GM12864 (cell line): ENCODE data around the gene SOAT1.
"Not testable (repeated sequence)": the region's sequence is repeated elsewhere in the genome, so short reads cannot be mapped to it uniquely, and the experiment has no call there.

ENCODE experiments used
- DNase-seq: peaks from one replicate; pipeline ENCODE4 v3.0.0-alpha.2; 2011; ENCODE audit warnings: low read depth
- H3K4me3 ChIP-seq: 2 replicates; pipeline ENCODE4 v1.5.1; 2011; ENCODE audit warnings: mild to moderate bottlenecking, low read depth, low read length, control low read depth
- TF ChIP-seq, protein P1 (sequence below): IDR thresholded peaks from 2 replicates; pipeline ENCODE4 v1.5.1; 2011; ENCODE audit warnings: low read depth, mild to moderate bottlenecking, moderate library complexity, low read length, control low read depth, inconsistent platforms; ENCODE audit errors: missing control alignments

SOAT1 gene

DNA sequence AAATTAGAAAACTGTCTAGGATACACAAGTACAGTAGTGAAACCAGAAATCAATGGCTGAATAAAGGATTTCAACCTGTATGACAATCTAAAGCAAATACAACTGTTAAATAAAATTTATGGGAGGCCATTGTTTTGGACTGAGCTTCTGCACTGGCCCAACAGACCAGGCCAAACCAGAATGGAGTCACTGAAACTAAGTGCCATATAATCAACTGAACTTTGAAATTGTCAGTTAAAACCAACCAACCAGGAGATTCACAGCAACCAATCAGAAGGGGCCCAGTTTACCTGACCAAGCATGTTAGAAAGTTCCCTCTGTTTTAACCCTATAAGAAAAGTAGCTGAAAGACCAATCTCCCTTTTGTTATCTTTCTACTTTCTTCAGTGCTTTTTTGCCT is 30.5 kb upstream of the SOAT1 start:
- no peak overlapping the region for H3K4me3 ChIP-seq
- TF ChIP-seq, protein P1, sequence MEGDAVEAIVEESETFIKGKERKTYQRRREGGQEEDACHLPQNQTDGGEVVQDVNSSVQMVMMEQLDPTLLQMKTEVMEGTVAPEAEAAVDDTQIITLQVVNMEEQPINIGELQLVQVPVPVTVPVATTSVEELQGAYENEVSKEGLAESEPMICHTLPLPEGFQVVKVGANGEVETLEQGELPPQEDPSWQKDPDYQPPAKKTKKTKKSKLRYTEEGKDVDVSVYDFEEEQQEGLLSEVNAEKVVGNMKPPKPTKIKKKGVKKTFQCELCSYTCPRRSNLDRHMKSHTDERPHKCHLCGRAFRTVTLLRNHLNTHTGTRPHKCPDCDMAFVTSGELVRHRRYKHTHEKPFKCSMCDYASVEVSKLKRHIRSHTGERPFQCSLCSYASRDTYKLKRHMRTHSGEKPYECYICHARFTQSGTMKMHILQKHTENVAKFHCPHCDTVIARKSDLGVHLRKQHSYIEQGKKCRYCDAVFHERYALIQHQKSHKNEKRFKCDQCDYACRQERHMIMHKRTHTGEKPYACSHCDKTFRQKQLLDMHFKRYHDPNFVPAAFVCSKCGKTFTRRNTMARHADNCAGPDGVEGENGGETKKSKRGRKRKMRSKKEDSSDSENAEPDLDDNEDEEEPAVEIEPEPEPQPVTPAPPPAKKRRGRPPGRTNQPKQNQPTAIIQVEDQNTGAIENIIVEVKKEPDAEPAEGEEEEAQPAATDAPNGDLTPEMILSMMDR: no peak
- no peak for DNase-seq

DNA sequence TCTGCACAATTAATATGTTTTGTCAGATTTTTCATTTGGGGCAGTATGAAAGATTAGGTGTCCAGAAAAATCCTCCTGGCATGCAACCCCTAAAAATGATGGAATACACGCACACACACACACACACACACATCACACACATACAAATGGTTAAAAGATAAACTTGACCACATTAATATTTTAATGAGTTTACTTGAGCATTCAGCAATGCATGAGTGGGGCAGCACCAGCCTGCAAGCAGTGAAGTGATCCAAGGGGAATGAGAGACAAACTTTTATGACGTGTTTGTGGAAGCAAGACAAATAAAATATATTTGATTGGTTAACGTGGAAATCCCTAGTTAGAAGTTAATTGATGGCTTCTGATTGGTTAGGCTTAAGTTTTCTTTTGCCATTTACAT is 29.1 kb upstream of the SOAT1 start:
- TF ChIP-seq, protein P1: no peak
- no peak for DNase-seq
- no peak overlapping the region for H3K4me3 ChIP-seq

DNA sequence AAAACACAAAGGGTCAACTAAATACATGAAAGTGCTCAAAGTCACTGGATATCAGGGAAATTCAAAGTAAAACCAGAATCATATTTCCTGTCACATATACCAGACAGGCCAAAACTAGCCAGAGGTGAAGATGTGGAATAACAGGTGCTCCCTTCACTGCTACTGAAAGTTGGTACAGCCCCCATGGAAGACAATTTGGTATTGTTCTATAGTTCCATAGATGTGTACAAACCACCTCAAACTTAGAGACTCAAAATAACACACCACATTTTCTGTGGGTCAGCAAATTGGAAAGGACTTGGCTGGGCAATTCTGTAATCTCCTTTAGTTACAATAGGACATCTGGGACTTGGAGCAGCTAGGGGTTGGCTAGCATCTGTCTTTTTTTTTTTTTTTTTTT is 24.5 kb upstream of the SOAT1 start:
- TF ChIP-seq, protein P1: no peak
- DNase-seq: no peak
- no peak overlapping the region for H3K4me3 ChIP-seq

DNA sequence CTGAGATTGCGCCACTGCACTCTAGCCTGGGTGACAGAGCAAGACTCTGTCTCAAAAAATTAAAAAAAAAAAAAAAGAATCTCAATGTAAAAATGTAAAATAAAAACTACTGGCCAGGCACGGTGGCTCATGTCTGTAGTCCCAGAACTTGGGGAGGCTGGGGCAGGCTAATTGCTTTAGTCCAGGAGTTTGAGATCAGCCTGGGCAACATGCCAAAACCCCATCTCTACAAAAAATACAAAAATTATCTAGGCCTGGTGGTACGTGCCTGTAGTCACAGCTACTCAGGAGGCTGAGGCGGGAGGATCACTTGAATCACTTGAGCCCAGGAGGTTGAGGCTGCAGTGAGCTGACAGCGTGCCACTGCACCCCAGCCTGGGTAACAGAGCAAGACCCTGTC is 19.2 kb upstream of the SOAT1 start:
- H3K4me3 ChIP-seq, DNase-seq: not testable (repeated sequence)

DNA sequence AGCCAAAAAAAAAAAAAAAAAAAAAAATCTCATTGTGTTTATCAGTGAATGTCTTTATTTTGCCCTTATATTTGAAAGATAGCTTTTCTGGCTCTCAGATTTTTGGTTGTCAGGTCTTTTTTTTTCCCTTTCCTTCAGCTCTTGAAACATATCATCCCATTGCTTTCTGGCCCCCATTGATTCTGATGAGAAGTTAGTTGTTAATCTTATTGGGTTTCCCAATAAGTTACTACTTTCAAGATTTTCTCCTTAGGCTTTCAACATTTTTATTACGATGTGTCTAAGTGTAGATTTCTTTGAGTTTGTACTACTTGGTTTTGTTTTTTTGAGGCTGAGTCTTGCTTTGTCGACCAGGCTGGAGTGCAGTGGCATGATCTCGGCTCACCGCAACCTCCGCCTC is 14.7 kb upstream of the SOAT1 start:
- H3K4me3 ChIP-seq: no peak overlapping the region
- no peak for DNase-seq
- TF ChIP-seq, protein P1: no peak

DNA sequence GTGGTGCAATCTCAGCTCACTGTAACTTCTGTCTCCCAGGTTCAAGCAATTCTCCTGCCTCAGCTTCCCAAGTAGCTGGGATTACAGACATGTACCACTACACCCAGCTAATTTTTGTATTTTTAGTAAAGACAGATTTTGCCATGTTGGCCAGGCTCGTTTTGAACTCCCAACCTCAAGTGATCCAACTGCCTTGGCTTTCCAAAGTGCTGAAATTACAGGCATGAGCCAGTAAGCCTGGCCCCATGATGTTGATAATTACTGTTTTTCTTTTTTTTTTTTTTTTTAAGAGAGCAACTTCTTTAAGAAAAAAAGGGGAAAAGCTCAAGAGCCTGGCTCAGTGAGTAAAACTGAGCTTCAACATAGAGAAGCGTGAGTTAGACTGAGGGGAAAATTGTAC is 9.6 kb upstream of the SOAT1 start:
- TF ChIP-seq, protein P1: no peak
- no peak for DNase-seq
- H3K4me3 ChIP-seq: no peak overlapping the region

DNA sequence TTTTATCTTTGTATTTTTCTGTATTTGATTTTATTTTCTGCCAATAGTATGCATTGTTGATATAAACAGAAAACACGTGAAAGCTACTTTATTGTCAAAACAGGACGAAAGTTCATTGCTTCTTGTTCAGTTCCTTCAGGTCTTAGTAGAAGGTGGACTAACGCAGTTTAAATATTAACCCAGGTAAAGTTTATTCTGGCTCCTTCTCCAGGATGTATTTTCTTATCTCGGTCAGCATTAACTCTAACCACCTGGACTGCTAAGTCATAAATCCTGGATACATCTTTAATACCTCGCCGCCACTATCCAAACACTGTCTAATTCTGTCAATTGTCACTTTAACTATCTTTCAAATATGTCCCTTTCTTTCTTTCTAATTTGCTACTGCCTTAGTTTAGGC is 5.7 kb upstream of the SOAT1 start:
- TF ChIP-seq, protein P1: no peak
- DNase-seq: no peak
- H3K4me3 ChIP-seq: no peak overlapping the region

DNA sequence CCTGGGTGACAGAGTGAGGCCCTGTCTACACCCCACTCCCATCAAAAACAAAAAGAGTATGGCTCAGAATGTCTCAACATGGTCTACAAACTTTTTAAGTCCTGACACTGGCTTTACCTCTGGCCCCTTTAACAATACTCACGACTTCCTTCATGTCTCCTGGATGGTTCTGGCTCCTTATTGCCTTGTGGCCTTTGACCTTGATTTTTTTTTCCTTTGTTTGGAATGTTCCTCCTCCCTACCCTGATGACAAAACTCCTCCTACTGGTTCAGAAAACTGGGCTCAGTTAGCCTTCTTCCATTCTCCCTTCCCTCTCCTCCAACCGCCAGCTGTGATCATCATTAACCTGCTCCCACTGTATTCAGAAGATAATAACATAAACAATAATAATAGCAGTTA is 4.6 kb upstream of the SOAT1 start:
- DNase-seq: no peak
- no peak overlapping the region for H3K4me3 ChIP-seq
- TF ChIP-seq, protein P1: no peak
